Activated CD8-positive, alpha-beta memory T cell treated with anti-CD3 and anti-CD28 coated beads, Interleukin-2, amount 50 U/mL, for 1 hour (primary cell): ENCODE measurements around the gene PPM1J.

Source experiments
- DNase-seq: peaks from one replicate; pipeline ENCODE4 v3.0.0-alpha.2; 2020; ENCODE audit errors: extremely low read depth

PPM1J gene

DNA sequence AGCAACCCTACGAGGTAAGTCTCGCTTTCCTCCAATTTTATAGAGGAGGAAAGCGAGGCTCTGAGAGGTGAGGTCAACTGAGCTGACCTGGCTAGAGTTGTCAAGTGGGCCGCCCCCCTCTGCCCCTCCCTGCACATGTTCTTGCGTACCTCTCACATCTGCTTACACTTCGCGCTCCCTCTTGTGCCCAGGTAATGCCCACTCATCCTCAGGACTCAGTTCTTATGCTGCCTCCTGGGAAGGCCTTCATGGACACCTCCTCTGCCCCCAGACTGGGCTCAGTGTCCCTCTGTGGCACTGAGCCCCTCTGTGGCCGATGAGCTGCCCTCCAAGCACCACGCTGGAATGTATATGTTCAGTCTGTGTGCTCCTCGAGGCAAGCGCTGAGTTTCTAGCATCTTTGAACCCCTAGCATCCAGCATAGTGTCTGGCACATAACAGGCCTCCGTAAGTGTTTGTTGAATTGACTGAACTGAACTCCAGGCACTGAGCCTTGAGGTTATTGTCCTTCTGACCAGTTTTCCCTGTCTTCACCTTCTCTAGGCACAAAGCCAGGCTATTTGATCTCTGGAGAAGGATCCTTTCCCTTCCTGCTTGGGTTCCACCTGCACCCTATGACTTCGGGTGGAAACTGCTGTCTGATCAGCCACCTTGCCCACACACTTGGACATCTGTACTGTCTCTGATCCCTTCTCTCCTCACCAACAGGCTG, 27.2 kb downstream of the PPM1J start:
- DNase-seq = no peak

DNA sequence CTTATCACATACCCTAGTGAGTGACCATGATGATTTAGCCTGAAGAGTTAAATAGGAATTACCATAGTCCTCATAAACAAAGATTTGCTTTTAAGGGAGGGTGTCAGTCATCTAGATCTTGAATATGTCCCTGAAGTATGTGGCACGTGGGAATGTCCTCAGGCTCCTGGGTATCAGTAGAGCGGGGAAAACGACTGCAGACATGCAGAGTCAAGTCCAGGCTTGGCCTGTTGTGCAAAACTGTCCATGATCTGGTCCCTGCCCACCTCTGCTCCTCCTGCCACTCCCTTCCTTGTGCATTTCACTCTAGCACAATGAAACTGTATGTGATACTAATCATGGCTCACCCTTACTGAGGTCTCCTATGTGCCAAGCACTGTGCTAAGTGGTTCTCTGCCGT, 27.8 kb downstream of the PPM1J start:
- no peak for DNase-seq

GRCh38 chr1:112686835-112687234, 28.3 kb downstream of the PPM1J start:
- no peak for DNase-seq

GRCh38 chr1:112686417-112686816, 28.7 kb downstream of the PPM1J start:
- no peak for DNase-seq

DNA sequence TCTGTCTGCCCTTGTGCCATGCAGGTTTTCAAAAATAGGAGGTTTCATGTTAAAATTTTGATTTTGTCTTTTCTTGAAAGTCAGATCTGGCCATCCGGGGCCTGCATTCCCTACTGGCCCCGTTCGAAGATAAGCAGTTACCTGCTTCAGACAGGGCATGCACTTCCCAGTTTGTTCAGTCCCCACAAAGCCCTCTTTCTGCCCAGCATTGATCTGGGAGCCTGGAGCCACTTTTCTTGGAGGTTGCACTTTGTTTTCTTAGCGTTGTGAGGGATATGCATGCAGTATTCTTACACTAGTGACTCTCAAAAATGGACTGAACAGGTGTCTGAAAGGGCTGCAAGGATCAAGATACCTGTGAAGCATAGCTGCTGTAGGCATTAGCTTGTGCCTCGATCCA, 29.2 kb downstream of the PPM1J start:
- no peak for DNase-seq

DNA sequence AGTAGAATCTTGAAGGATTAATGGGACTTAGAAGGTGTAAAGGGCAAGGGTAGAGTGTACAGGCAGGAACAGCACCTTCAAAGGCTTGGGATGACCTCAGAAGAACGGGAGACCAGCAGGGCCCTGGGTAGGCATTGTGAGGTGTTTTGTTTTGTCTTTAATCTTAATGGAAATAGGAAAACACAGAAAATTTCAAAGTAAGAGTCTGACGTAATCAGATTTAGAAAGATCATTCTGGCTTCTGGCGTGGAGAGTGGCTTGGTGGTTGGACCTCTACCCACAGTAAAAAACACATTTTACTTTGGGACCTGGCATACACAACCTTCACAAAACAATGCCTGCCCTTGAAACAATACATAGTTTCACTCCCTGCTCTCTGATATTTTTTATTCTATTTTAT, 36.5 kb downstream of the PPM1J start:
- no peak for DNase-seq

- no peak for DNase-seq
Observed at GRCh38 chr1:112677501-112677900, 37.6 kb downstream of the PPM1J start.

DNA sequence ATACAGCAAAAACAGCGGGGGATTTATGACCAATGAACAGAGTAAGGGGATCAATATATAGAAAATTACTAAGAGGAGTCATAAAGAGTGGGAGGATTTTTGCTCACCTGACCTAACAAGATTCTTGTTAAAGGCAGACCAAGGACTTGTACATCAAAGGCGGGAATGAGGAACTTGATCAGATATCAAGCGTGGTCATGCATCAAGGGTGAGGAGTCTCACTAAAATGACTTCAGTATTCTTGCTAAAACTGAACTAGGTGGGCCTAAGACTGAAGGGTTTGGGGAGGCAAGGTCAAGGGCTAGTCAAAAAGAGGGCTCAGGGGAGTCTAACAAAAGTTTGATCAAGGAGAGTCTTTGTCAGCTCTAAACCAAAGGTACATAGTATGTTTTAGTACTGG, 38.6 kb downstream of the PPM1J start:
- no peak for DNase-seq

DNA sequence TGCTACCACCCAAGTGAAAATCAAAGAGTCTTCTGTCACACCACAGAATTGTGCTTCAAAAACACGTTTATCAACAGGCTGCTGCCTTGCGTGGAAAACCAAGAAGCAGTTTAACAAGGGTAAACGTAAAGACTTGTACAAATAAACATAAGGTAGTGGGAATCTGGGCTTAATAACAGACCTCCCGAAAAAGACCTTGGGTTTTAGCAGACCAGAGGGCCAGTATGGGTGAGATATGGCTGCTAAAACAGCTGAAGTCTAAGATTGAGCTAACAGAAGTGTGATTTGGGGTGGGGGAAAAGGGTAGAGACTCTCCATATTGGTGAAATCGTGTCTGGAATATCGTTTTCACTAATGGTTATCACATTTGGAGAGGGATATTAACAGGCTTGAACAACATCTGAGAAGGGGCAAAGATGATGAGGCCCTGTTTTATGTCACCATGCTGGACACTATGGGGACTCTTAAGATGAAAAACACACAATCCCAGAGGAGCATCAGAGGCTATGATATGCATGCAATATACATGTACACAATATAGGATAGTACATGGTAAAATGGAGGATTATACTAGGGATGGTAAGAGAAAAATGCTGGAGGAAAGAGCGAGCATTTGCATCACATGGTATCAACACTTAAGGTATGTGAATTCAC, 39.3 kb downstream of the PPM1J start:
- no peak for DNase-seq

DNA sequence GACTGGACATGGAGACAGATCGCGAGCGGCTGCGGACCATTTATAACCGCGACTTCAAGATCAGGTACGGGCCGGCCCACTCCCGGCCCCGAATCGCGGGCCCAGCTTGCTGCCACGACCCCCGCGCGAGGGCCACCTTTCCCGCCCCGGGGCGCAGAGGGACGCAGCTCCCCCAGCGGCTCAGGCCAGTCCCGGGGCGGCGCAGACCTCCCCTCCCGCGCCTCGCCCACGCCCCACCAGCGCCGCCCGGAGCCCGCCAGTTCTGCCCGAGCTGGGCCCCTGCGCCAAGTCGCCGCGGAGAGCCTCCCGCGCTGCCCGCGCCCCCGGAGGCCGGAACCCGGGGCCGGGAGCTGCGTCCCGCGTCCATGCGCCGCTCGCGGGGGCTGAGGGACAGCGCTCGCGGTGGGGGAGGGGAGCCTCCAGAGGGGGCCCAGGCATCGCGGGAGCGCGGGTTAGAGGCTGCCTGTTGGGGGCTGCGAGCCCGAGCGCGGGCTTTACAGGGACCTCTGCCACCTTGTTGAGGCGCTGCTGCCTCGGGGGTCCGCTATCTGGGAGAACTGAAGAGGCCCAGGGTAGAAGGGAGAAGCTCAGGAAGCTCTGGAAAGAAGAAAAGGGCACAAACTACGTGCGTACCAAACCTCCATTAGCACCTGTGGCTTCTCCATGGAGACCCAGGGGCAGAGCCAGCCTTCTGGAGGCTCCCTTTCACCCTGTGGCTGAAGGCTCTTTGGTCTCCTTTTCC, 40.0 kb downstream of the PPM1J start:
- DNase-seq = no peak

DNA sequence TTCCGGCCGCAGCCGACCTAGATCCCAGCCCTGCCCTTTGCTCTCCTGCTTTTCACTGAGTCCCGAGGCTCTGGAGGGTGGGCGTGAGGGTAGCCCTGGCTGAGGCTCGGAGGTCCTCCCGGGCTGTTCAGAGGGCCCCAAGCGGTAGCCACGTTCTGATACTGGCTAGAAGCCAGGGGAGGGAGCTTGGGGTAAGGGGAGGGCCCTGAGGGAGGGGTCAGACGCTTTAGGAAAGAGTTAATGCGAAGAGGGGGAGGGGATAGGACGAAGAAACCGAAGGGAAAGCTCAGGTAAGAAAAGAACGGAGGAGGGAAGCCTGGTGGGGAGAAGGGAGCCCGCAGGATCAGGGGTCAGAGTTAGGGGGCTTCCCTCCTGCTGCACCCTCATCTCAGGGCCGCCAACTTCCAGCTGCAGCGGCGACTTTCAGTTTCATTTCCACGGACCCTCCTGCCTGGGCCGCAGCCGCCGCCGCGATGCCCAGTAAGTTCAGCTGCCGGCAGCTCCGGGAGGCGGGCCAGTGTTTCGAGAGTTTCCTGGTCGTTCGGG, 40.6 kb downstream of the PPM1J start, which contains the start of gene MOV10:
MOV10 (plus strand) TSS at position 220 of the 546 bp plus-strand sequence; CDS start at position 474, 254 bp downstream.
- DNase-seq = no peak

DNA sequence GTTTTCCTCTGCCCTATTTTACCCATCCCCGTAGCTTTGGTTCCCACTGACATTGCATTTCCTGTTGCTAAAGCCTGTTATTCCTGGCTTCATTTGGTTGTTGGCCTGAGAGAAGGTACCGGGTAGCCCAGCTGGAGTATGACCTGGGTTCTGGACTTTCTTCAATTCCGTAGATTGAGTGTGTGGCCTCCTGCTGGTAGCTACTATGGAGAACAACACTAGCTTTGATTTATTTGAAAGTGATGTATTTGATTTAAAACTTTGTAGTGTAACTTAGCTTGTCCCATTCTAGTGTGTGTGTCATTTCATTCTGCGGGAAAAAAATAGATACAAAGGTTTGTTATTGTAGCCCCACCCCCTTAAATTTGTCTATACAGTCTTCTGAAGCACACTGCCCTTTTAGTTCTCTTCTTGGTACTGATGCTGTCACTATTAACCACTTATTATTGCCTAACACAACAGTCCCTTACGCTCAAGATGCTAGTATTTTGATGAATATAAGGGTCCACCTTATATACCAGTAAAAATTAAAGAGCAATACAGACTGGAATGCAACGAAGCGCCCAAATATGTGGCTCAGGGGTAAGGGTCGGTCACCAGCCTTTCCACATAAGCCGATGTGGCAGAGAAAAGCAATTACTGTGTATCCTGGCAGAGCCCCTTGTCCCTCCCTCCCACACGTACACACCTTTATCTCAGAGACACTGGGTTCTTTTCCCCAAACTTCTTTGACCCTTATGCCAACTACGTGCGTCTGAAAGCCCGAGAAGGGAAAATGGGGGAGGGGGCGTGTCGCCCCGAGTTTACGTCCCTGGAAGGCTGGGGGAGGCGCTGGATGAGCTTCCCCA, 41.3 kb downstream of the PPM1J start:
- no peak for DNase-seq

GRCh38 chr1:112672842-112673241, 42.3 kb downstream of the PPM1J start:
- DNase-seq = no peak

DNA sequence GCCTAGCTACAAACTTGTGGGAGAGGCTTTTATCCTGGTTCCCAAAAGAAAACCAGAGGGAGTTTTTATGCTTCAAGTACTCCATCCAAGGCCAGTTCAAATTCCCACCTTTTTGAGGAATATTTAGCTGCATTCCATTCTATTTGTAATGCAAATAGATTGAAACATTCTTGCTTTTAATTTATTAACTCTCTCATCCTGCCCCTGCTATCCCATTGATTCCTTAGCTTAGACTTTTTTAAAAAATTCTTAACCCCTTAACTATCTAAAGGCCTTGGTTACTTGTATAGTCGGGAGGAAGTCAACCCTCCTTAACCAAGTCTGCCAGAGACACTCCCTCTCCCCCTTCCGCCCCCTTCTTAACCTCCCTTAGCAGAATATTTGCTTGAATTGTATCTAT, 43.1 kb downstream of the PPM1J start:
- DNase-seq = no peak

GRCh38 chr1:112666946-112667345, 48.2 kb downstream of the PPM1J start:
- no peak for DNase-seq

DNA sequence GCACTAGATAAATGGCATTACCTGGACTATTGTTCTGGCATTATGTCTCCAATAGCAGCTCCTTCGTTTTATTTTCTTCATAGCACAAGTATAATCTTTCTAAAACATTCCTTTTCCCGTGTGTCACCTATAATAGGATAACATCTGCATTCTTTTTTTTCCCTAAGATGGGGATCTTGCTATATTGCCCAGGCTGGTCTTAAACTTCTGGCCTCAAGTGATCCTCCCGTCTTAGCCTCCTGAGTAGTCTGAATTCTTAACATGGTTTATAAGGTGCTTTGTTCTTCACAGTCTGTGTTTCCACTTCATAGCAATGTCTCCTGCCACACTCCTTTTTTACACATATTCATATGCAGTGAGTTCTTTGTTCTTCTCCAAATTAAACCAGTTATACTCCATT, 49.3 kb downstream of the PPM1J start:
- no peak for DNase-seq
